Adrenal gland (tissue), 12 donors: ENCODE data around the gene SIL1. TPM values are rescaled to one million over a fixed set of nuclear protein-coding genes. Genes with fewer than 3 reads are reported as not detected.

Experiments
- DNase-seq, 7 donors: peaks; one replicate each; pipeline ENCODE4 v3.0.0-alpha.2; 2019 to 2020
- H3K27ac ChIP-seq, 5 donors: fragments of 200-600 bp; sonication (generic) in 4 of 5; 1 replicate in 3 of 5; 2 replicates in 2 of 5; pipeline versions ENCODE4 v1.5.1 to v1.8.0; 2016 to 2020; ENCODE audit warnings: mild to moderate bottlenecking in 1 of 5
- H3K27me3 ChIP-seq: fragments of 200-600 bp; 2 replicates; pipeline ENCODE4 v1.8.0; 2021
- H3K36me3 ChIP-seq, 2 donors: fragments of 200-600 bp; replicated peaks in 1 of 2; 1 replicate in 1 of 2; 2 replicates in 1 of 2; pipeline versions ENCODE4 v1.5.1 to v1.8.0; 2018 to 2022
- H3K4me1 ChIP-seq, 2 donors: fragments of 200-600 bp; replicated peaks in 1 of 2; 1 replicate in 1 of 2; 2 replicates in 1 of 2; pipeline versions ENCODE4 v1.5.1 to v1.8.0; 2018 to 2021
- H3K4me3 ChIP-seq, 4 donors: fragments of 200-600 bp; sonication (generic) in 3 of 4; one replicate each; pipeline ENCODE4 v1.5.1; 2016 to 2018
- H3K9me3 ChIP-seq, 3 donors: fragments of 200-600 bp; sonication (generic) in 1 of 3; replicated peaks in 1 of 3; 1 replicate in 2 of 3; 2 replicates in 1 of 3; pipeline versions ENCODE4 v1.5.1 to v1.8.0; 2016 to 2021
- CTCF ChIP-seq, 6 experiments: fragments of 450-650 bp in 4 of 6; fragments of 200-600 bp in 2 of 6; sonication (generic) in 1 of 6; IDR thresholded peaks; 1 replicate in 5 of 6; 2 replicates in 1 of 6; pipeline versions ENCODE4 v1.5.1 to v1.8.0; 2016 to 2021; ENCODE audit warnings: antibody characterized with exemption in 6 of 6, mild to moderate bottlenecking in 2 of 6, moderate library complexity in 1 of 6
- POLR2A ChIP-seq, 2 donors: fragments of 450-650 bp; IDR thresholded peaks; one replicate each; pipeline ENCODE4 v1.6.1; 2017; ENCODE audit warnings: antibody characterized with exemption in 2 of 2, mild to moderate bottlenecking in 2 of 2, moderate library complexity in 1 of 2
- WGBS, 4 donors: extraction: QIAGEN DNeasy Blood & Tissue Kit in 2 of 4; methylation state at CpG; one replicate each; pipeline versions ENCODE4 v1.1.5 to v1.1.7; 2013 to 2017; 5-methylcytosine and 5-hydroxymethylcytosine counted together
- intact Hi-C, 2 donors: fragments of 100-400 bp; cut with DNase I; formaldehyde crosslinking; loops; one replicate each; pipeline versions ENCODE4 v1.14.1 to v1.15.0; 2022 to 2023
- polyA plus RNA-seq, 3 donors: library from polyadenylated mRNA; stranded (reverse); fragments of 200-250 nt in 2 of 3; fragments of 350-450 nt in 1 of 3; fragmentation: Illumina TruSeq in 1 of 3; extraction: RNeasy Lipid Tissue Mini Kit (QIAGEN cat#74804) in 1 of 3; gene quantifications; one replicate each; pipeline ENCODE4 v1.2.3, GENCODE V29; 2013 to 2014
- total RNA-seq, 9 donors: library from RNA; depleted of rRNA in 4 of 9; stranded (reverse); fragments of >200 nt in 4 of 9; fragments of 120-200 nt in 1 of 9; fragmentation: NEBNext Ultra II Directional in 1 of 9; extraction: Animal tissue kit (Norgen Biotek cat#: 25700) in 1 of 9; gene quantifications; one replicate each; pipeline versions ENCODE4 v1.1.0 to v1.2.4, GENCODE V29; 2013 to 2023
- donor health status: healthy with polysubstance abuse.
- donor health status: Bipolar disorder and iron deficiency.
- donor health status: DM: yes; HTN: yes; CAD: no.
- donor health status: DM: no; HTN: no; CAD: no.
- donor health status: DM: no; HTN: no; CAD: no.
- donor health status: DM: yes; HTN: yes; CAD: no.

Gene SIL1
- total and polyA plus RNA-seq, 12 donors = 81.9 to 313 (median 142) TPM

GRCh38 chr5:138951091-138951985 lies 246.8 kb downstream of the SIL1 start:
- peaks cover 48 to 77% of the 10 kb centered on the region in 2 donors for H3K4me1 ChIP-seq
- TF ChIP-seq CTCF (IDR thresholded peaks at IDR 0.05) (no peak), POLR2A (IDR thresholded peaks at IDR 0.05) (no peak)
- intact Hi-C loops = no loop called here
- DNase-seq = no peak
- H3K27me3 ChIP-seq = no peaks in the 10 kb centered on the region
- peak overlapping the region in 4 of 5 donors; percentile 50 to 87 (median 72) for H3K27ac ChIP-seq
- no peak overlapping the region for H3K4me3 ChIP-seq
- H3K9me3 ChIP-seq = no peaks in the 10 kb centered on the region
- H3K36me3 ChIP-seq = peaks cover 0 to 10% of the 10 kb centered on the region in 2 donors
- 94 to 97% (median 95%) methylated on average over 5 to 18 of the region's 18 CpGs for WGBS, 4 donors

GRCh38 chr5:138950421-138951031 lies 247.6 kb downstream of the SIL1 start:
- Histone ChIP-seq H3K27me3 (no peaks in the 10 kb centered on the region), H3K27ac (peak overlapping the region in 4 of 5 donors; percentile 50 to 87 (median 72)), H3K36me3 (peaks cover 0 to 12% of the 10 kb centered on the region in 2 donors), H3K9me3 (no peaks in the 10 kb centered on the region), H3K4me1 (peaks cover 48 to 81% of the 10 kb centered on the region in 2 donors), H3K4me3 (no peak overlapping the region)
- intact Hi-C loops = no loop called here
- TF ChIP-seq CTCF (IDR thresholded peaks at IDR 0.05) (no peak), POLR2A (IDR thresholded peaks at IDR 0.05) (peak in 1 of 2 donors; percentile 6)
- peak in 4 of 7 donors; percentile 56 to 62 (median 60) for DNase-seq
- WGBS, 4 donors = 36 to 61% (median 45%) methylated on average over 4 to 14 of the region's 14 CpGs

- intact Hi-C loops = no loop called here
- Histone ChIP-seq H3K27ac (peak overlapping the region in 4 of 5 donors; percentile 50 to 87 (median 72)), H3K27me3 (no peaks in the 10 kb centered on the region), H3K4me1 (peaks cover 46 to 76% of the 10 kb centered on the region in 2 donors), H3K36me3 (peaks cover 0 to 12% of the 10 kb centered on the region in 2 donors), H3K9me3 (no peaks in the 10 kb centered on the region), H3K4me3 (no peak overlapping the region)
- WGBS, 4 donors = 28 to 41% (median 32%) methylated on average over 3 of the region's 3 CpGs
- peak; percentile 73 to 92 (median 87) for DNase-seq
- TF ChIP-seq CTCF (IDR thresholded peaks at IDR 0.05) (no peak), POLR2A (IDR thresholded peaks at IDR 0.05) (peak in 1 of 2 donors; percentile 9)
These were observed 248.2 kb downstream of the SIL1 start for GRCh38 chr5:138949988-138950387.

GRCh38 chr5:138949223-138949574 lies 249.0 kb downstream of the SIL1 start:
- DNase-seq = peak in 1 of 7 donors; percentile 8
- Histone ChIP-seq H3K4me3 (no peak overlapping the region), H3K27ac (peak overlapping the region in 2 of 5 donors; percentile 67 to 87), H3K9me3 (no peaks in the 10 kb centered on the region), H3K36me3 (peaks cover 0 to 12% of the 10 kb centered on the region in 2 donors), H3K4me1 (peaks cover 38 to 68% of the 10 kb centered on the region in 2 donors), H3K27me3 (no peaks in the 10 kb centered on the region)
- WGBS, 4 donors = 62 to 100% (median 77%) methylated on average over 2 to 4 of the region's 4 CpGs
- TF ChIP-seq CTCF (IDR thresholded peaks at IDR 0.05) = no peak
- no peak for TF ChIP-seq POLR2A (IDR thresholded peaks at IDR 0.05)
- intact Hi-C loops = no loop called here
